HFF-Myc (cell line): ENCODE measurements around the gene ANGEL1.
A peak's percentile ranks its signal among the peaks of the same experiment; 100 is the strongest.

ENCODE experiments used
- DNase-seq: peaks from one replicate; pipeline ENCODE4 v3.0.0-alpha.2; 2011; ENCODE audit warnings: low read depth; ENCODE audit errors: extremely low read depth
- H3K4me3 ChIP-seq: replicated peaks from 2 replicates; pipeline ENCODE4 v1.5.1; 2011; ENCODE audit warnings: low read depth, mild to moderate bottlenecking, control low read depth, low read length
- TF ChIP-seq, protein P1 (sequence below): IDR thresholded peaks from 2 replicates; pipeline ENCODE4 v1.5.1; 2012; ENCODE audit warnings: mild to moderate bottlenecking, low read depth, low read length, control low read depth; ENCODE audit errors: missing control alignments

The ANGEL1 gene

GRCh38 chr14:76761136-76761959 is 51.3 kb downstream of the ANGEL1 start, which contains the start of gene VASH1:
TSS of gene VASH1 (plus strand) at chr14:76761468. CDS start at chr14:76762822, 1,354 bp downstream.
- peak within 1 kb of the TSS; percentile 61 for H3K4me3 ChIP-seq
- no peak for DNase-seq
- TF ChIP-seq, protein P1, sequence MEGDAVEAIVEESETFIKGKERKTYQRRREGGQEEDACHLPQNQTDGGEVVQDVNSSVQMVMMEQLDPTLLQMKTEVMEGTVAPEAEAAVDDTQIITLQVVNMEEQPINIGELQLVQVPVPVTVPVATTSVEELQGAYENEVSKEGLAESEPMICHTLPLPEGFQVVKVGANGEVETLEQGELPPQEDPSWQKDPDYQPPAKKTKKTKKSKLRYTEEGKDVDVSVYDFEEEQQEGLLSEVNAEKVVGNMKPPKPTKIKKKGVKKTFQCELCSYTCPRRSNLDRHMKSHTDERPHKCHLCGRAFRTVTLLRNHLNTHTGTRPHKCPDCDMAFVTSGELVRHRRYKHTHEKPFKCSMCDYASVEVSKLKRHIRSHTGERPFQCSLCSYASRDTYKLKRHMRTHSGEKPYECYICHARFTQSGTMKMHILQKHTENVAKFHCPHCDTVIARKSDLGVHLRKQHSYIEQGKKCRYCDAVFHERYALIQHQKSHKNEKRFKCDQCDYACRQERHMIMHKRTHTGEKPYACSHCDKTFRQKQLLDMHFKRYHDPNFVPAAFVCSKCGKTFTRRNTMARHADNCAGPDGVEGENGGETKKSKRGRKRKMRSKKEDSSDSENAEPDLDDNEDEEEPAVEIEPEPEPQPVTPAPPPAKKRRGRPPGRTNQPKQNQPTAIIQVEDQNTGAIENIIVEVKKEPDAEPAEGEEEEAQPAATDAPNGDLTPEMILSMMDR = no peak

DNA sequence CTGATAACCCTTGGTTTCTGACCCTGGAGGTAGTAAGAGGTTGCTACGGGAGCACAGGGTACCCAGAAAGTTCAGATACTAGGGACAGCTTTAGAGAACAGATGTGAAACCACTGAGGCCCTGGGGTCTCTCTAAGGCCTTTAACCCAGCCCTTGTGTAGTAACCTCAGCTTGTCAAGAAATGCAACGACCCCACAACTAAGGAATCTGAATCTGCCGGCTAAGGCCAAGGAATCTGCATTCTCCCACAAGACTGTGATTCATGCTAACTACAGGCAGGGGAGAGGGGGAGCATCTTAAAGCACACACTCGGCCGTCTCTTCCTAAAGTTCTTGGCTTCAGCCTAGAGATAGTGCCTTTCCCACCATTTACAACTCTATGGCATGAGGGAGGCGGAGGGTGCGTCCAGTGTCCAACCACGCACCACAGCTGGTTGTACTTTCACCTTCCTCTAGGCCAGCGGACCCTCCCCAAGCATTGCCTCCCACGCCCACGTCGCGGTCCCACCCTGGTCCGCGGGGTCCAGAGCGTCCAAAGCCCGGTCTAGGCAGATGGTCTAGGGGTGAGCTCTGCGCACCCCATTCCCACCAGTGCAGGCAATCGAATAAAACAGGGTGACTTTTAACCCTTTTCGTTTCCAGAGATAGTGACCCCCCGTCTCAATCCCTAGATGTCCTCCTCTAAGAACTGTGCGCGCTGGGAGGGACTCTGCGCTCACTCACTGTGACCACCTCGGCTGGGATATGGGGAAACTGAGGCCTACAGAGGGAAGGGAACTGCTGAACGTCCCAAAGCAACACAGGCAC is 52.1 kb downstream of the ANGEL1 start:
- DNase-seq = no peak
- TF ChIP-seq, protein P1 = no peak
- H3K4me3 ChIP-seq = peak overlapping the region; percentile 61

GRCh38 chr14:76759589-76759988 is 53.1 kb downstream of the ANGEL1 start:
- H3K4me3 ChIP-seq = no peak overlapping the region
- DNase-seq = no peak
- TF ChIP-seq, protein P1 = no peak

GRCh38 chr14:76756371-76756750 is 56.3 kb downstream of the ANGEL1 start:
- no peak for DNase-seq
- TF ChIP-seq, protein P1 = no peak
- H3K4me3 ChIP-seq = no peak overlapping the region

DNA sequence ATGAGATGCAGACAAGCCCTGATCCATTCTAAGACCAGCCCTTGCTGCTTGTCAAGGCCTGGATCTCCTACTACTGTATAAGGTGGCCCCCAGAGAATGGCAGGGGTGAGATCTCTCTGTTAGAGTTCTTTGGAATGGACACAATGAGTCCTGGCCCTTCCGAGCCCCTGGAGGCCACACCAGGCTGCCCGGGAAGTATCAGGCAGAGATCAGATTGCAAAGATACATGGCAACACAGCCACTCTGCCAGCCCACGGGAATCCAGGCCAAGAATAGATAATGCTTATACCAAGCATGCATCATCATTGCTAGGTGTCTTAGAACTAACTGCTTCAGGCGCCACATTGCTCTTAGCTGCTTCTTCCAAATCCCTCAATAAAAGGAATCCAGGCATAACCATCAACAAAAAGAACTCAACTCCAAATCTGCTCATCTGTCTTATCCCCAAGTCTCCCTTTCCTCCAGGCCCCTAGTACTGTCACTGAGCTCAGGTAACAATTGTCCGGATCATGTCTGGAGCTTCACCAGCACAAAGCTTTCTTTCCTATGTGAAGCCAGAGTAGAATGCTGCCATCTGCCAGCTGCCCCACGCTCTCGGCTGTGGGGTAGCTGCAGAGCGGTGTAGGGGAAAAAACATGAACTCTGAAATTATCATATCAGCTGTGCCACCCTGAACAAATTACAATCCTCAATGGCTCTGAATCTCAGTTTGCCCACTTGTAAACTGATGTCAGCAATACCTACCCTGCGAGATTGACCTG is 56.9 kb downstream of the ANGEL1 start:
- no peak overlapping the region for H3K4me3 ChIP-seq
- DNase-seq = no peak
- TF ChIP-seq, protein P1 = no peak

GRCh38 chr14:76754586-76754985 is 58.1 kb downstream of the ANGEL1 start:
- DNase-seq = no peak
- TF ChIP-seq, protein P1 = no peak
- no peak overlapping the region for H3K4me3 ChIP-seq
